Measurements from ENCODE around the gene PARM1. TPM values are rescaled to one million over a fixed set of nuclear protein-coding genes. Genes with fewer than 3 reads are reported as not detected.

PARM1 gene
- total RNA-seq, 4 donors from 2014 or later = 12.9 to 25.7 (median 24.1) TPM

- no peak for DNase-seq (ENCODE audit: extremely low spot score)
- intact Hi-C loops (cut with DNase I) = no loop called here
- Histone ChIP-seq H3K4me1 (peaks cover 9 to 20% (median 11%) of the 10 kb centered on the region in 4 donors), H3K27me3 (no peaks in the 10 kb centered on the region), H3K9me3 (no peaks in the 10 kb centered on the region), H3K27ac (replicated peaks in 1 of 4) (no peak overlapping the region), H3K4me3 (no peak overlapping the region), H3K36me3 (no peaks in the 10 kb centered on the region)
- 90% methylated on average over 1 of the region's 1 CpG for WGBS
- TF ChIP-seq, protein P1, sequence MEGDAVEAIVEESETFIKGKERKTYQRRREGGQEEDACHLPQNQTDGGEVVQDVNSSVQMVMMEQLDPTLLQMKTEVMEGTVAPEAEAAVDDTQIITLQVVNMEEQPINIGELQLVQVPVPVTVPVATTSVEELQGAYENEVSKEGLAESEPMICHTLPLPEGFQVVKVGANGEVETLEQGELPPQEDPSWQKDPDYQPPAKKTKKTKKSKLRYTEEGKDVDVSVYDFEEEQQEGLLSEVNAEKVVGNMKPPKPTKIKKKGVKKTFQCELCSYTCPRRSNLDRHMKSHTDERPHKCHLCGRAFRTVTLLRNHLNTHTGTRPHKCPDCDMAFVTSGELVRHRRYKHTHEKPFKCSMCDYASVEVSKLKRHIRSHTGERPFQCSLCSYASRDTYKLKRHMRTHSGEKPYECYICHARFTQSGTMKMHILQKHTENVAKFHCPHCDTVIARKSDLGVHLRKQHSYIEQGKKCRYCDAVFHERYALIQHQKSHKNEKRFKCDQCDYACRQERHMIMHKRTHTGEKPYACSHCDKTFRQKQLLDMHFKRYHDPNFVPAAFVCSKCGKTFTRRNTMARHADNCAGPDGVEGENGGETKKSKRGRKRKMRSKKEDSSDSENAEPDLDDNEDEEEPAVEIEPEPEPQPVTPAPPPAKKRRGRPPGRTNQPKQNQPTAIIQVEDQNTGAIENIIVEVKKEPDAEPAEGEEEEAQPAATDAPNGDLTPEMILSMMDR (IDR thresholded peaks at IDR 0.05) = no peak
- TF ChIP-seq POLR2AphosphoS5 (IDR thresholded peaks at IDR 0.05) (no peak), EP300 (IDR thresholded peaks at IDR 0.05) (no peak), POLR2A (IDR thresholded peaks at IDR 0.05; ENCODE audit: low read depth) (no peak)
Measured at GRCh38 chr4:74970577-74970976, 37.7 kb downstream of the PARM1 start.

GRCh38 chr4:74971862-74972261 is 38.9 kb downstream of the PARM1 start:
- no peak for DNase-seq (ENCODE audit: extremely low spot score)
- Histone ChIP-seq H3K4me1 (peaks cover 8 to 20% (median 11%) of the 10 kb centered on the region in 4 donors), H3K27me3 (no peaks in the 10 kb centered on the region), H3K9me3 (no peaks in the 10 kb centered on the region), H3K4me3 (no peak overlapping the region), H3K36me3 (no peaks in the 10 kb centered on the region), H3K27ac (replicated peaks in 1 of 4) (no peak overlapping the region)
- intact Hi-C loops (cut with DNase I) = no loop called here
- WGBS = 100% methylated on average over 1 of the region's 1 CpG
- TF ChIP-seq, protein P1 (IDR thresholded peaks at IDR 0.05) = no peak
- TF ChIP-seq EP300 (IDR thresholded peaks at IDR 0.05) = no peak
- no peak for TF ChIP-seq POLR2A (IDR thresholded peaks at IDR 0.05; ENCODE audit: low read depth)
- no peak for TF ChIP-seq POLR2AphosphoS5 (IDR thresholded peaks at IDR 0.05)

GRCh38 chr4:74975082-74975481 is 42.2 kb downstream of the PARM1 start:
- 93% methylated on average over 2 of the region's 2 CpGs for WGBS
- Histone ChIP-seq H3K4me3 (no peak overlapping the region), H3K4me1 (peaks cover 0 to 6% (median 0%) of the 10 kb centered on the region in 4 donors), H3K9me3 (peaks cover 0 to 5% (median 0%) of the 10 kb centered on the region in 4 donors), H3K36me3 (no peaks in the 10 kb centered on the region), H3K27ac (replicated peaks in 1 of 4) (no peak overlapping the region), H3K27me3 (no peaks in the 10 kb centered on the region)
- intact Hi-C loops (cut with DNase I) = no loop called here
- TF ChIP-seq EP300 (IDR thresholded peaks at IDR 0.05) (no peak), POLR2A (IDR thresholded peaks at IDR 0.05; ENCODE audit: low read depth) (no peak), POLR2AphosphoS5 (IDR thresholded peaks at IDR 0.05) (no peak)
- TF ChIP-seq, protein P1 (IDR thresholded peaks at IDR 0.05) = no peak
- DNase-seq (ENCODE audit: extremely low spot score) = no peak

GRCh38 chr4:74975848-74976824 is 43.2 kb downstream of the PARM1 start:
- intact Hi-C loops (cut with DNase I) = no loop called here
- peaks cover 0 to 5% (median 0%) of the 10 kb centered on the region in 4 donors for H3K9me3 ChIP-seq
- H3K27ac ChIP-seq (replicated peaks in 1 of 4) = no peak overlapping the region
- H3K27me3 ChIP-seq = no peaks in the 10 kb centered on the region
- TF ChIP-seq POLR2A (IDR thresholded peaks at IDR 0.05; ENCODE audit: low read depth) = no peak
- no peak for TF ChIP-seq EP300 (IDR thresholded peaks at IDR 0.05)
- TF ChIP-seq, protein P1 (IDR thresholded peaks at IDR 0.05) = no peak
- no peak for TF ChIP-seq POLR2AphosphoS5 (IDR thresholded peaks at IDR 0.05)
- WGBS = 93% methylated on average over 1 of the region's 2 CpGs
- no peak overlapping the region for H3K4me3 ChIP-seq
- no peaks in the 10 kb centered on the region for H3K4me1 ChIP-seq
- DNase-seq (ENCODE audit: extremely low spot score) = no peak
- no peaks in the 10 kb centered on the region for H3K36me3 ChIP-seq

All from esophagus muscularis mucosa (tissue), 4 donors.